Naive thymus-derived CD4-positive, alpha-beta T cell (primary cell): ENCODE data around the gene FNDC3B. TPM values are rescaled to one million over a fixed set of nuclear protein-coding genes. Genes with fewer than 3 reads are reported as not detected.

Source experiments
- ATAC-seq: fragments of 150-1000 bp; cut with Tn5 transposase; 2 replicates; pipeline ENCODE4 v1.10.0; 2021; ENCODE audit warnings: mild to moderate bottlenecking, moderate library complexity
- CTCF ChIA-PET: fragments of 350-600 bp; sonication (Branson Sonifier 250); formaldehyde crosslinking; loops from one replicate; lab custom pipeline; 2021; ENCODE audit warnings: antibody characterized with exemption; lab: Charles Lee
- POLR2A ChIA-PET: fragments of 350-600 bp; sonication (Branson Sonifier 250); formaldehyde crosslinking; loops from one replicate; lab custom pipeline; 2021; ENCODE audit warnings: antibody characterized with exemption, inconsistent platforms; lab: Charles Lee
- DNase-seq, 9 donors: peaks; one replicate each; pipeline versions ENCODE4 v3.0.0 to v3.0.0-alpha.2; 2020 to 2022; ENCODE audit warnings: mixed read lengths in 1 of 9
- H3K27ac ChIP-seq: one replicate; pipeline ENCODE4 v1.7.0; 2013; ENCODE audit warnings: mild to moderate bottlenecking, low read depth, low read length, moderate library complexity
- H3K27me3 ChIP-seq, 2 donors: one replicate each; pipeline ENCODE4 v1.7.0; 2013; ENCODE audit warnings: low read length in 2 of 2, mild to moderate bottlenecking in 2 of 2, moderate library complexity in 2 of 2; ENCODE audit not compliant: control insufficient read depth in 2 of 2, insufficient read depth in 2 of 2
- H3K36me3 ChIP-seq, 3 experiments: 1 replicate in 2 of 3; 2 replicates in 1 of 3; pipeline ENCODE4 v1.7.0; 2013; ENCODE audit warnings: low read length in 3 of 3, mild to moderate bottlenecking in 3 of 3, moderate library complexity in 1 of 3; ENCODE audit not compliant: insufficient read depth in 3 of 3, control insufficient read depth in 2 of 3
- H3K4me1 ChIP-seq, 2 donors: one replicate each; pipeline ENCODE4 v1.7.0; 2013; ENCODE audit warnings: low read length in 2 of 2, mild to moderate bottlenecking in 2 of 2, moderate library complexity in 1 of 2; ENCODE audit not compliant: control insufficient read depth in 2 of 2, insufficient read depth in 2 of 2
- H3K4me3 ChIP-seq: 2 replicates; pipeline ENCODE4 v1.7.0; 2013; ENCODE audit warnings: mild to moderate bottlenecking, low read length
- H3K9me3 ChIP-seq, 3 experiments: 1 replicate in 2 of 3; 2 replicates in 1 of 3; pipeline ENCODE4 v1.7.0; 2013; ENCODE audit warnings: low read length in 3 of 3; ENCODE audit not compliant: control insufficient read depth in 2 of 3
- H3K27ac Mint-ChIP-seq, 9 donors: one replicate each; pipeline ENCODE4 v1.8.0; 2020 to 2022; ENCODE audit warnings: mixed read lengths in 9 of 9, mild to moderate bottlenecking in 8 of 9, moderate library complexity in 5 of 9, inconsistent platforms in 2 of 9
- H3K27me3 Mint-ChIP-seq, 5 donors: one replicate each; pipeline ENCODE4 v1.8.0; 2021 to 2022; ENCODE audit warnings: mixed read lengths in 5 of 5, mild to moderate bottlenecking in 1 of 5
- H3K36me3 Mint-ChIP-seq, 5 donors: one replicate each; pipeline ENCODE4 v1.8.0; 2020 to 2022; ENCODE audit warnings: mixed read lengths in 5 of 5, mild to moderate bottlenecking in 3 of 5, inconsistent platforms in 1 of 5
- H3K4me1 Mint-ChIP-seq, 7 donors: one replicate each; pipeline ENCODE4 v1.8.0; 2020 to 2022; ENCODE audit warnings: mixed read lengths in 7 of 7, mild to moderate bottlenecking in 3 of 7, inconsistent platforms in 1 of 7
- H3K4me3 Mint-ChIP-seq, 10 donors: one replicate each; pipeline ENCODE4 v1.8.0; 2020 to 2022; ENCODE audit warnings: mild to moderate bottlenecking in 10 of 10, mixed read lengths in 10 of 10, moderate library complexity in 6 of 10, inconsistent platforms in 2 of 10
- H3K9me3 Mint-ChIP-seq, 11 donors: one replicate each; pipeline ENCODE4 v1.8.0; 2020 to 2022; ENCODE audit warnings: mixed read lengths in 11 of 11, mild to moderate bottlenecking in 4 of 11, inconsistent platforms in 1 of 11, moderate library complexity in 1 of 11
- intact Hi-C, 2 donors: fragments of 100-400 bp; cut with micrococcal nuclease; formaldehyde crosslinking; loops; one replicate each; pipeline ENCODE4 v1.15.1; 2023
- polyA plus RNA-seq, 2 donors: library from polyadenylated mRNA; unstranded; fragments of 300-500 nt; fragmentation: Illumina TruSeq; gene quantifications; one replicate each; pipeline ENCODE4 v1.2.3, GENCODE V29; 2021
- total RNA-seq, 6 experiments: library from RNA in 5 of 6; stranded (reverse) in 5 of 6; gene quantifications; 1 replicate in 5 of 6; 2 replicates in 1 of 6; pipeline ENCODE4 v1.2.3 and lab custom pipeline; 2021 to 2026

FNDC3B gene
- total and polyA plus RNA-seq, 7 experiments from 2014 or later: 8.6 to 78.6 (median 25.6) TPM

DNA sequence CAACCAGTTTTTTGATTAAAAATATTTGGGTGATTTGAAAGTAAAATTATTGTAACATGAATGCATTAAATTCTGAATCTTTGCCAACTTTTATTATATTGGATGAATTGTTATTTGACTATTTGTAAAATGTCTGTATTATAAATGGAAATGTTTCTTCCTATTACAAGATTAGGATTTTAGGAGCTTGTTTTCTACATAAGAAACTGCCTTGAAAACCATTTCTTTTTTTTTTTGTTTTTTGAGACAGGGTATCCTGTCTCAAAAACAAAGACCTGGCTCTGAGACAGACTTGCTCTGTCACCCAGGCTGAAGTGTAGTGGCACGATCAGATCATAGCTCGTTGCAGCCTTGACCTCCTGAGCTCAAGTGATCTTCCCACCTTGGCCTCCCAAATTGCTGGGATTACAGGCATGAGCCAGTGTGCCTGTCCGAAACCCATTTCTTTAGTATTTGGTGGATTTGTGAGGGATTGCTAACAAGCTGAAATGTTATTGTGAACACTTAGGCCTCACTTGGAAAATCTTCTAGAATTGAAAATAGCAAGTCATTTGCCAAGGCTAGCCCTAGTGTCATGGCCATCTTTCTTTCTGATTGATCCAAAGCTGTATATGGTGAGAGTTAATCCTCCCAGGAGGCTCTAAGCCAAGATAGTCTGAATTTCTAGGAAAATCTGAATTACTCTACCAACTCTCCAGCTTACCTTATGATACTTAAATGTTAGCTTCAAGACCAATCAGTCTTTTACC is 100.3 kb downstream of the FNDC3B start:
- no peak overlapping the region for H3K4me3 ChIP-seq
- H3K9me3 ChIP-seq: no peaks in the 10 kb centered on the region
- H3K4me1 ChIP-seq: peaks cover 8 to 19% of the 10 kb centered on the region in 2 donors
- H3K36me3 Mint-ChIP-seq: peaks cover 0 to 16% (median 12%) of the 10 kb centered on the region in 5 donors
- no peak overlapping the region for H3K27ac ChIP-seq
- no peak overlapping the region for H3K27ac Mint-ChIP-seq
- no peaks in the 10 kb centered on the region for H3K36me3 ChIP-seq
- H3K4me1 Mint-ChIP-seq: peaks cover 13 to 71% (median 60%) of the 10 kb centered on the region in 7 donors
- no peak overlapping the region for H3K4me3 Mint-ChIP-seq
- DNase-seq (no peak), ATAC-seq (no peak)
- H3K27me3 ChIP-seq: no peaks in the 10 kb centered on the region
- no peaks in the 10 kb centered on the region for H3K27me3 Mint-ChIP-seq
- no peaks in the 10 kb centered on the region for H3K9me3 Mint-ChIP-seq
- ChIA-PET CTCF (interaction anchor here (0.6 to 0.7 kb wide), 2 partner anchors 8 to 36 kb away, joined by 3 to 4 read pairs; no protein-coding TSS in a partner anchor), POLR2A (interaction anchor here (0.6 kb wide), 1 partner anchor 149 kb away, joined by 3 read pairs; no protein-coding TSS in a partner anchor)
- intact Hi-C loops: loop anchor here in 1 of 2 donors (2.0 kb wide), 1 partner anchor 101 kb away; the partner anchor contains the start of gene FNDC3B

DNA sequence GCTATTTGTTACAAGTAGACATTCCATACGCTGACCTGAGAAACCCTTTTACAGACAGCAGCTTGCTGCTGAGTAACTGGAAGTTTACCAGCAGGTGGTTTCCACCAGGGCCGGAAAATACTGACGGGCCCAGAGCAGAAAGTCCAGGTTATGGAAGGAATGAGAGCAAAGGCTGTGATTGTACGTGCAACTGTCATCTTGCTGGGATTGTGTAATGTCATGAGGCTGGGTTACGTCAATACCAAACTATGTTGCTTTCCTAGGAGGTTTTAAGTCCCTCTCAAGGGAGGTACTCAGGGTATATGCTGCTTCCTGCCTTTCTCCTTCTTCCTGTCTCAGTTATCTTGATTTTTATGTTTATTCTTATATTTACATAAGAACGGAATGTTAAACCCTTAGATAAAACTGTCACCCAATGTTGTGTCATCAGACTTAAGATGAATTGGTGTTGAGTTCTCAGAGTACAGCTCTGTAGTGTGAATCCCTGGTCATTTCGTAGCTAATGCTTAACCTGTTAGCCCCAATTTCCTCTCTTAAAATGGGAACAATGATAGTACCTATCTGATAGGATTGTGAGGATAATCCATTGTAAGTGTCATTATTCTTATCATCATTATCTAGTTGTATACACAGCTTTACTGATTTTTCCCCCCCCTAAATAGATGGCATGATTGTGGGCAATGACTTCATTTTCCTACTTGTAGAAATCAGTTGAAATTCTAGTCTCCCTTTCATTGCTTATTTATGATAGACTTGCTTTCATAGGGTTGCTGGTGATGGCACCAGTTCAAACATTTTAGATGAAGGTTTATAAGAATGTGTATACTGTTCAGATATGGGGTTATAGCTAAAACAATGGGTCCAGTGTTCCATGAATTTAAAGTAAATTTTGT is 101.4 kb downstream of the FNDC3B start:
- Histone ChIP-seq H3K36me3 (no peaks in the 10 kb centered on the region), H3K4me1 (peaks cover 8 to 19% of the 10 kb centered on the region in 2 donors), H3K27me3 (no peaks in the 10 kb centered on the region), H3K9me3 (no peaks in the 10 kb centered on the region), H3K27ac (no peak overlapping the region), H3K4me3 (no peak overlapping the region)
- POLR2A ChIA-PET: no interaction called here
- Mint-ChIP-seq H3K4me1 (peaks cover 21 to 71% (median 63%) of the 10 kb centered on the region in 7 donors), H3K4me3 (no peak overlapping the region), H3K36me3 (peaks cover 0 to 15% (median 6%) of the 10 kb centered on the region in 5 donors), H3K27ac (no peak overlapping the region), H3K27me3 (no peaks in the 10 kb centered on the region), H3K9me3 (no peaks in the 10 kb centered on the region)
- ATAC-seq (peak; percentile 64), DNase-seq (no peak)
- CTCF ChIA-PET: interaction anchor here (0.8 kb wide), 1 partner anchor 105 kb away, joined by 3 read pairs; no protein-coding TSS in a partner anchor
- intact Hi-C loops: no loop called here

DNA sequence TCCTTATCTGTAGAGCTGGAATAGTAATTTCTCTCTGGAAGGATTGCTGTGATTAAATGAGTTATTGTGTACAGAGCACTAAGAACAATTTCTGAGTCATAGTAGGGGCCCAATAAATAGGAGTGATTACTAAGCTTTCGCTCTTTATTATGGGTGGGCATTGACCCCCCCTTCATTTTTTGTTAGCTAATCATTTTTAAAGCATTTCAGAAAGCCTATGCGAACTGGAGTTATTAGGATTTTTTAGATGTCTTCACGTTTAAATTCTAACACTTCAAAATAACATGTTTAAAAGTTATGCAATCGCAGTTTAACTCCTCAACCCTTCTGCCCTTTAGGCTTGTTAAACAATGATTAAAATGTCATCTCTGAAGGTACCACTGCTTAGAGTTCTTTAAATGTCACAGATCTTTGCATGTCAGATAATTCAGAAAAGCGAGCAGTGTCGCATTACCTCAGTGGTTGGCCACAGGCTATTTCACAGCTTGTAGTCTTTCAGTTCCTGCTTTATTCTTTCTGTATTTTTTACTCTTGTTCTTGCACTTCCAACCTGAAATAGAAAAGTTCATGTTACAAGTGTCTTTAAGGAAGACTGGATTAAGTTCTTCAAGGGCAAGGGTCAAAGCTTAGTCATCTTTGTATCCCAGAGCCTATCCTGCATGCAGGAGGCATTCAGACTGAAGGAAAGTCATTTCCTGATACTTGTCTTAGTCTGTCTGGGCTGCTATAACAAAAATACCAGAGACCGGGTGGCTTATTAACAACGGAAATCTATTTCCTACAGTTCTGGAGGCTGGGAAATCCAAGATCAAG is 102.9 kb downstream of the FNDC3B start:
- Mint-ChIP-seq H3K4me3 (no peak overlapping the region), H3K9me3 (no peaks in the 10 kb centered on the region), H3K27ac (peak overlapping the region in 1 of 9 donors; percentile 8), H3K36me3 (peaks cover 0 to 8% (median 0%) of the 10 kb centered on the region in 5 donors), H3K4me1 (peaks cover 23 to 72% (median 57%) of the 10 kb centered on the region in 7 donors), H3K27me3 (no peaks in the 10 kb centered on the region)
- CTCF ChIA-PET: no interaction called here
- POLR2A ChIA-PET: no interaction called here
- no peaks in the 10 kb centered on the region for H3K36me3 ChIP-seq
- H3K9me3 ChIP-seq: no peaks in the 10 kb centered on the region
- H3K4me3 ChIP-seq: no peak overlapping the region
- intact Hi-C loops: no loop called here
- peaks cover 8 to 19% of the 10 kb centered on the region in 2 donors for H3K4me1 ChIP-seq
- no peak overlapping the region for H3K27ac ChIP-seq
- ATAC-seq (no peak), DNase-seq (no peak)
- H3K27me3 ChIP-seq: no peaks in the 10 kb centered on the region

DNA sequence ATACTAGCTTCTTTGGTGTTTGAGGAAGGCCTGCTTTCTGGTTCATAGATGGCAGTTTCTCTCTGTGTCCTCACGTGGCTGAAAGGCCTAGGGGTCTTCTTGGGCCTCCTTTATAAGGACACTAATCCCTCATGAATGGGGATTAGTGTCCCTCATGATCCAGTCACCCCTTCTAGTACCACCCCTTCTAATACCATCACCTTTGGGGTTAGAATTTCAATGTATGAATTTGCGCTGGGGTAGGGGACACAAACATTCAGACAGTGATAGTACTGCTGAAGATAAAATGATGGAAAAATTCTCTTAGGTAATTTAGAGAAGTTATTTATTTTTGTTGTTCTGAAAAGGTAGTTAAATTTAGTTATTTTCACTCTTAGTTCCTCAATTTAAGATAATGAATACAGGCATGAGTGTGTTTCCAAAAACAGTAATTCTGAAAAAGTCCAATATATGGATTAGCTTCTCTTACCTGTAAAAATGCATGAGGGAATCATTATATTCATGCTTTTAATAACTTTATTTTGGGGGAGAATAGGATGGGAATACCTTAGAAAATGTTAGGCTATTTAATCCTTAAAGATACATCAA is 103.6 kb downstream of the FNDC3B start:
- DNase-seq (no peak), ATAC-seq (no peak)
- Mint-ChIP-seq H3K4me1 (peaks cover 23 to 70% (median 50%) of the 10 kb centered on the region in 7 donors), H3K27me3 (no peaks in the 10 kb centered on the region), H3K9me3 (no peaks in the 10 kb centered on the region), H3K4me3 (no peak overlapping the region), H3K27ac (peak overlapping the region in 1 of 9 donors; percentile 8), H3K36me3 (peaks cover 0 to 8% (median 0%) of the 10 kb centered on the region in 5 donors)
- Histone ChIP-seq H3K4me1 (peaks cover 3 to 12% of the 10 kb centered on the region in 2 donors), H3K36me3 (no peaks in the 10 kb centered on the region), H3K27me3 (no peaks in the 10 kb centered on the region), H3K9me3 (no peaks in the 10 kb centered on the region), H3K4me3 (no peak overlapping the region), H3K27ac (no peak overlapping the region)
- ChIA-PET POLR2A (interaction anchor here (0.7 kb wide), 1 partner anchor 396 kb away, joined by 3 read pairs; no protein-coding TSS in a partner anchor), CTCF (no interaction called here)
- intact Hi-C loops: no loop called here

DNA sequence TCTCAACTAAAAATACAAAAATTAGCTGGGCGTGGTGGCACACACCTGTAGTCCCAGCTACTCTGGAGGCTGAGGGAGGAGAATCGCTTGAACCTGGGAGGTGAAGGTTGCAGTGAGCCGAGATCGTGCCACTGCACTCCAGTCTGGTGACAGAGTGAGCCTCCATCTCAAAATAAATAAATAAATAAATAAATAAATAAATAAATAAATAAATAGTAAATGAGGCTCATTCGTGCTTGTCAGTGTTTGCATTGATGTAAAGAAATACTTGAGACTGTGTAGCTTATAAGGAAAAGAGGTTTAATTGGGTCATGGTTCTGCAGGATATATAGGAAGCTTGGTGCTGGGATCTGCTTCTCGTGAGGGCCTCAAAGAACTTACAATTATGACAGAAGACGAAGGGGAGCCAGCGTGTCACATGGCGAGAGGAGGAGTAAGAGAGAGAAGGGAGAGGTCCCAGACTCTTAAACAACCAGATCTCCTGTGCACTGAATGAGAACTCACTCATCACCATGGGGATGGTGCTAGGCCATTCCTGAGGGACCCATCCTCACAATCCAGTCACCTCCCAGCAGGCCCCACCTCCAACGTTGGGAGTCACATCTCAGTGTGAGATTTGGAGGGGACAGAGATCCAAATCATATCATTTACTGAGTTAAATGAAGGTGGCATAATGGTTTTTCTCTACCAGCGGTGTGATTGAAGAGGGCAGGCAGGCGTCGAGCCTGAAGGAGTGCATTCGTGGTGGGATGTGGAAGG is 104.5 kb downstream of the FNDC3B start:
- Mint-ChIP-seq H3K36me3 (peaks cover 0 to 6% (median 0%) of the 10 kb centered on the region in 5 donors), H3K4me1 (peaks cover 19 to 69% (median 49%) of the 10 kb centered on the region in 7 donors), H3K4me3 (no peak overlapping the region), H3K9me3 (no peaks in the 10 kb centered on the region), H3K27me3 (no peaks in the 10 kb centered on the region), H3K27ac (no peak overlapping the region)
- Histone ChIP-seq H3K4me1 (peaks cover 0 to 2% of the 10 kb centered on the region in 2 donors), H3K36me3 (no peaks in the 10 kb centered on the region), H3K27me3 (no peaks in the 10 kb centered on the region), H3K4me3 (no peak overlapping the region), H3K27ac (no peak overlapping the region), H3K9me3 (no peaks in the 10 kb centered on the region)
- ChIA-PET POLR2A (interaction anchor here (0.7 kb wide), 1 partner anchor 395 kb away, joined by 3 read pairs; no protein-coding TSS in a partner anchor), CTCF (no interaction called here)
- DNase-seq: no peak
- ATAC-seq: no peak
- intact Hi-C loops: no loop called here
